ENCODE results near the gene MR1. TPM values are rescaled to one million over a fixed set of nuclear protein-coding genes. Genes with fewer than 3 reads are reported as not detected.
"Not testable (repeated sequence)": the region's sequence is repeated elsewhere in the genome, so short reads cannot be mapped to it uniquely, and the experiment has no call there.

Gene MR1
- total and polyA plus RNA-seq, 2 of the 13 experiments (the other 11 are each of a cell fraction or from before 2014, with no cell fraction given): 7.7 to 10.4 TPM

DNA sequence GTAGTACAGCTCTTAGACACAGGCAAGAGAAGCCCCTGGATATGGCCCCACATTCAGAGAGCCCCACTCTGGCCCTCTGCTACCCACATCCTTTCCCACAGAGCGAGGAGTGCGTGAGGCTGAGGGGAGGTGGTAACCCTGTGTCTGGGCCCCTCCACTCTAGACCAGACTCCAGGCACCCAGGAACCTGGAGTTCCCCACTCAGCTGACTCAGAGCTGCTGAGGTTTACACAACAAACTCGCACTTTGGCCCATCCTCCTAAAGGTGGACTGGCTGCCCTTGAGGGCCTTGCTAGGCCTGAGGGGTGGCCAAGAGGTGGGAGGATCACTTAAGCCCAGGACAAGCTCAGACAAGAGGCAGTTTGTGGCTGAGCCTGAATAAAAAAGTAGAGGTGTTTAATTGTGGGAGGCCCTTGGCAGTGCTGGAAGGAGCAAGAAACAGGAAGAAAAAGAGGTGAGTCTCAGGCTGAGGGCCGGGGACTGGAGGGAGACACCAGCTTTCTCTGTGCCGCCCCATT, 10.7 kb downstream of the MR1 start (continued):
- TF ChIP-seq, protein P1, sequence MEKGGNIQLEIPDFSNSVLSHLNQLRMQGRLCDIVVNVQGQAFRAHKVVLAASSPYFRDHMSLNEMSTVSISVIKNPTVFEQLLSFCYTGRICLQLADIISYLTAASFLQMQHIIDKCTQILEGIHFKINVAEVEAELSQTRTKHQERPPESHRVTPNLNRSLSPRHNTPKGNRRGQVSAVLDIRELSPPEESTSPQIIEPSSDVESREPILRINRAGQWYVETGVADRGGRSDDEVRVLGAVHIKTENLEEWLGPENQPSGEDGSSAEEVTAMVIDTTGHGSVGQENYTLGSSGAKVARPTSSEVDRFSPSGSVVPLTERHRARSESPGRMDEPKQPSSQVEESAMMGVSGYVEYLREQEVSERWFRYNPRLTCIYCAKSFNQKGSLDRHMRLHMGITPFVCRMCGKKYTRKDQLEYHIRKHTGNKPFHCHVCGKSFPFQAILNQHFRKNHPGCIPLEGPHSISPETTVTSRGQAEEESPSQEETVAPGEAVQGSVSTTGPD (CRISPR knock-in tag; IDR thresholded peaks at IDR 0.05): no peak
- TF ChIP-seq, protein P2, sequence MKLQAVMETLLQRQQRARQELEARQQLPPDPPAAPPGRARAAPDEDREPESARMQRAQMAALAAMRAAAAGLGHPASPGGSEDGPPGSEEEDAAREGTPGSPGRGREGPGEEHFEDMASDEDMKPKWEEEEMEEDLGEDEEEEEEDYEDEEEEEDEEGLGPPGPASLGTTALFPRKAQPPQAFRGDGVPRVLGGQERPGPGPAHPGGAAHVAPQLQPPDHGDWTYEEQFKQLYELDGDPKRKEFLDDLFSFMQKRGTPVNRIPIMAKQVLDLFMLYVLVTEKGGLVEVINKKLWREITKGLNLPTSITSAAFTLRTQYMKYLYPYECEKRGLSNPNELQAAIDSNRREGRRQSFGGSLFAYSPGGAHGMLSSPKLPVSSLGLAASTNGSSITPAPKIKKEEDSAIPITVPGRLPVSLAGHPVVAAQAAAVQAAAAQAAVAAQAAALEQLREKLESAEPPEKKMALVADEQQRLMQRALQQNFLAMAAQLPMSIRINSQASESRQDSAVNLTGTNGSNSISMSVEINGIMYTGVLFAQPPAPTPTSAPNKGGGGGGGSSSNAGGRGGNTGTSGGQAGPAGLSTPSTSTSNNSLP (IDR thresholded peaks at IDR 0.05; ENCODE audit: low read depth, low read length): no peak
- TF ChIP-seq AHR (CRISPR knock-in tag; IDR thresholded peaks at IDR 0.05) (no peak), CBX5 (CRISPR knock-in tag; IDR thresholded peaks at IDR 0.05; ENCODE audit: borderline replicate concordance) (peak; percentile 67; the same call in 1 of the 2 replicates)

DNA sequence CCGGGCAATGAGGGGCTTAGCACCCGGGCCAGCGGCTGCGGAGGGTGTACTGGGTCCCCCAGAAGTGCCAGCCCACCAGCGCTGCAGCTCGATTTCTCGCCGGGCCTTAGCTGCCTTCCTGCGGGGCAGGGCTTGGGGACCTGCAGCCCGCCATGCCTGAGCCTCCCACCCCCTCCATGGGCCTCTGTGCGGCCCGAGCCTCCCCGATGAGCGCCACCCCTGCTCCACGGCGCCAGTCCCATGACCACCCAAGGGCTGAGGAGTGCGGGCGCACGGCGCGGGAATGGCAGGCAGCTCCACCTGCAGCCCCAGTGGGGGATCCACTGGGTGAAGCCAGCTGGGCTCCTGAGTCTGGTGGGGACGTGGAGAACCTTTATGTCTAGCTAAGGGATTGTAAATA, 12.2 kb downstream of the MR1 start:
- H3K27ac ChIP-seq (ENCODE audit: extremely low read length, insufficient read depth, low read length); H4K20me1 ChIP-seq (ENCODE audit: insufficient read depth, low read length); H3K9me3 ChIP-seq (ENCODE audit: low read length); H3K4me2 ChIP-seq (ENCODE audit: low read depth, low read length); intact Hi-C loops (cut with micrococcal nuclease; ENCODE audit: unreplicated experiment); H3K27me3 ChIP-seq (ENCODE audit: control insufficient read depth in 1 of 2, insufficient read depth in 2 of 2, low read length in 2 of 2); BruUV-seq (replicated peaks); H3K4me3 ChIP-seq (replicated peaks in 1 of 3; ENCODE audit: insufficient read depth in 1 of 3, low read depth in 2 of 3, low read length in 3 of 3); ATAC-seq; DNase-seq (ENCODE audit: low spot score); H3K36me3 ChIP-seq (replicated peaks in 1 of 2; ENCODE audit: control insufficient read depth in 1 of 2, insufficient read depth in 2 of 2, low read length in 2 of 2); CTCF ChIA-PET (ENCODE audit: low intra/inter-chr PET ratio, low total read pairs); in situ Hi-C loops (cut with HindIII; ENCODE audit: extremely low pct_ligation_motif_present, low pct_unique_long_range_greater_than_20kb); H3K9ac ChIP-seq (ENCODE audit: insufficient read depth, low read depth, low read length); H3K79me2 ChIP-seq (ENCODE audit: insufficient read depth, low read length); FAIRE-seq; H2AFZ ChIP-seq (ENCODE audit: low read length); POLR2A ChIA-PET: not testable (repeated sequence)
- peaks cover 42% of the 10 kb centered on the region for H3K4me1 ChIP-seq (ENCODE audit: insufficient read depth, low read length)
- WGBS (ENCODE audit: low lambda C conversion rate): 95% methylated on average over 8 of the region's 22 CpGs
- 0 out of 2 replicates have a peak, but pooled peaks have one; percentile 22 for TF ChIP-seq RBFOX2 (IDR thresholded peaks at IDR 0.05; ENCODE audit: low read depth, low read length)
